Activated T-helper 1 cell treated with anti-CD3 and anti-CD28 coated beads, Interleukin-12 subunit alpha, Interleukin-12 subunit beta, Interleukin-2, Interleukin-4 antibody, amounts not matched to agents 30 ng/mL and 10 ng/mL and 1 ng/mL, durations not matched to agents 14 hours and 24 hours and 36 hours (primary cell): Measurements from ENCODE around the gene AOX1. TPM values are rescaled to one million over a fixed set of nuclear protein-coding genes. Genes with fewer than 3 reads are reported as not detected.
A peak's percentile ranks its signal among the peaks of the same experiment; 100 is the strongest.

ENCODE experiments used
- DNase-seq: peaks from one replicate; pipeline ENCODE4 v3.0.0; 2021; ENCODE audit warnings: low spot score
- H3K27ac Mint-ChIP-seq: one replicate; pipeline ENCODE4 v1.8.0; 2021; ENCODE audit warnings: mild to moderate bottlenecking, mixed read lengths
- H3K27me3 Mint-ChIP-seq: one replicate; pipeline ENCODE4 v1.8.0; 2022; ENCODE audit warnings: mild to moderate bottlenecking, moderate library complexity, mixed read lengths; ENCODE audit not compliant: insufficient read depth
- H3K36me3 Mint-ChIP-seq: one replicate; pipeline ENCODE4 v1.8.0; 2021; ENCODE audit warnings: low read depth, mixed read lengths
- H3K4me1 Mint-ChIP-seq: one replicate; pipeline ENCODE4 v1.8.0; 2021; ENCODE audit warnings: low read depth, mixed read lengths
- H3K4me3 Mint-ChIP-seq: one replicate; pipeline ENCODE4 v1.8.0; 2021; ENCODE audit warnings: mild to moderate bottlenecking, moderate library complexity, mixed read lengths
- H3K9me3 Mint-ChIP-seq: one replicate; pipeline ENCODE4 v1.8.0; 2021; ENCODE audit warnings: mixed read lengths
- intact Hi-C: fragments of 100-400 bp; cut with micrococcal nuclease; formaldehyde crosslinking; loops from one replicate; pipeline ENCODE4 v1.15.1; 2024
- total RNA-seq: library from RNA; stranded (reverse); gene quantifications from 2 replicates; pipeline ENCODE4 v1.2.3, GENCODE V29; 2022

Gene AOX1
- total RNA-seq, 1 donor from 2014 or later = 0.05 TPM

DNA sequence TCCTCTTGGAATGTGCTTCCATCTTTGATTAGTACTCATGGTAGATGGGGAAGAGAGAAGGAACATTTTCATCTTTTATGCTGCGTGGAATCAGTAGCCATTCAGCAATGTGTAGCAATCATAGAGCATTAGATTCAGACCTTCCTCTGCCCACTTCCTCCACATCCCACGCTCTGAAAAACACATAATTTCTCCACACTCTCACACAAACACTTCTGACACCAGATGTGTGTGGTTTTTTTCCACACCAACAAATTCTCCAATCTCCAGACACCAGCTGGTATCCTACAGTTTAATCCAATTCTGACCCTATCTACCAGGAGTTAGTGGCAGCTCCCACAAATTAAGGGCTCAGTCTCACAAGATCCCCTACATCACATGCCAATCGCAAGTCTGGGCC, 103.3 kb downstream of the AOX1 start:
- H3K36me3 Mint-ChIP-seq = no peaks in the 10 kb centered on the region
- DNase-seq = no peak
- peaks cover 10% of the 10 kb centered on the region for H3K4me1 Mint-ChIP-seq
- intact Hi-C loops = no loop called here
- H3K27ac Mint-ChIP-seq = peak overlapping the region; percentile 49
- no peaks in the 10 kb centered on the region for H3K9me3 Mint-ChIP-seq
- peaks cover 3% of the 10 kb centered on the region for H3K27me3 Mint-ChIP-seq
- H3K4me3 Mint-ChIP-seq = no peak overlapping the region

- no peaks in the 10 kb centered on the region for H3K27me3 Mint-ChIP-seq
- peaks cover 5% of the 10 kb centered on the region for H3K4me1 Mint-ChIP-seq
- intact Hi-C loops = no loop called here
- no peak overlapping the region for H3K27ac Mint-ChIP-seq
- H3K4me3 Mint-ChIP-seq = no peak overlapping the region
- DNase-seq = no peak
- no peaks in the 10 kb centered on the region for H3K36me3 Mint-ChIP-seq
- H3K9me3 Mint-ChIP-seq = no peaks in the 10 kb centered on the region
These were observed 108.1 kb downstream of the AOX1 start for GRCh38 chr2:200693836-200694470.

DNA sequence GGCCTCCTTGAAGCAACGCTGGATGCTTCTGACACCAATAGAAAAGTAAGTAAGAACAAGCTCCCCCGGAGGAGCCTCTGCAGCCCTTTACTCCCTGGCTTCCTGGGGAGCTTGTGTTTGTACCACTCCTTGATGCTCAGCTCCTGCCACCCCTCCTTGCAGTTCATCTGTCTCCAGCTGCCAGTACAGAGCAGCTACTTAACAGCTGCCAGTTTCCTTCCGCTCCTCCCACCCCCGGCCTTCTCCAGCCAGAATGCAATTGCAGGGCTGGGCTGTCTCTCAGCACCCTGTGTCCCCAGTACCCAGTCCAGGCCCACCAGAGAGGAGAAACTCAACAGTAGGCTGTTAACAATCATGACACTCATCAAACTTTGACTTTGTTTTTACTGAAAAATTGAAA, 109.4 kb downstream of the AOX1 start:
- intact Hi-C loops = no loop called here
- no peak for DNase-seq
- peaks cover 4% of the 10 kb centered on the region for H3K4me1 Mint-ChIP-seq
- no peaks in the 10 kb centered on the region for H3K27me3 Mint-ChIP-seq
- H3K36me3 Mint-ChIP-seq = no peaks in the 10 kb centered on the region
- no peak overlapping the region for H3K27ac Mint-ChIP-seq
- no peaks in the 10 kb centered on the region for H3K9me3 Mint-ChIP-seq
- H3K4me3 Mint-ChIP-seq = no peak overlapping the region

- H3K27ac Mint-ChIP-seq = no peak overlapping the region
- H3K27me3 Mint-ChIP-seq = no peaks in the 10 kb centered on the region
- H3K36me3 Mint-ChIP-seq = no peaks in the 10 kb centered on the region
- intact Hi-C loops = no loop called here
- peaks cover 4% of the 10 kb centered on the region for H3K4me1 Mint-ChIP-seq
- H3K4me3 Mint-ChIP-seq = no peak overlapping the region
- H3K9me3 Mint-ChIP-seq = no peaks in the 10 kb centered on the region
- no peak for DNase-seq
These were observed 109.8 kb downstream of the AOX1 start for GRCh38 chr2:200695601-200696000.

DNA sequence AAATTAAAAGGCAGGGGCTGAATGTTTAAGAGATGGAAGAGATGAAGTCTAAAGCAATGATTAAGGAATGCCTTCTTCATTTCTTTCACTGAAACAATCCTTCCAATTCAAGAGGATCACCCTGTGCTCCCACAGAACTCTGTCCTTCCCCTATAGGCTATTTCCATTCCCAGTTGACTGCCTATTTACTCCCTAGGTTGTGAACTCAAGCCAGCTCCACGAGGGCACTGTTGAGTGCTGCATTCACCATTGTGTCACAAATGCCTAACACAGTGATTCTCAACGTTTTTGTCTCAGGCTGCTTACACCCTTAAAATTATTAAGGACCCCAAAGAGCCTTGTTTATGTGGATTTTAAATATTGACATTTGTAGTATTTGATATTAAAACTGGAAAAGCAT, 112.4 kb downstream of the AOX1 start:
- Mint-ChIP-seq H3K27ac (no peak overlapping the region), H3K4me1 (peaks cover 17% of the 10 kb centered on the region), H3K36me3 (no peaks in the 10 kb centered on the region), H3K4me3 (no peak overlapping the region), H3K27me3 (no peaks in the 10 kb centered on the region), H3K9me3 (no peaks in the 10 kb centered on the region)
- intact Hi-C loops = no loop called here
- no peak for DNase-seq

DNA sequence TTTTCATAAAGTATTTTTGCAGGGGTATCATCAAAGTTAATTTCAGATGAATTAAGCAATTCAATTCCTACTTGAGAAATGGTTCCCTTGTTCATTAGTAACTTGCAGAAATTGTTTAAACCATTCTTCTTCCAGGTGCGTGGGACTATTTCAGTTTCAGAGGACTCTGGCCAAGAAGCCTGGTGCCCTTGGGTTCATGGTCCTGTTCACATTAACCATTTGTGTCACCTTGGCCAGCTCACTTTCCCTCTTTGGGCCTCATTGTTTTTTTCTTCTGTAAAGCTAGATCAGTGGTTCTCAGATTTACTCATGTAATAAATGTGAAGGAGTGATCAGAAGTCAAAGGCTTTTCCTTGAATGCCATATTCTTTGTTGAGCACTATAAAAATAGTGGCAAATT, 113.5 kb downstream of the AOX1 start:
- Mint-ChIP-seq H3K27me3 (no peaks in the 10 kb centered on the region), H3K27ac (no peak overlapping the region), H3K9me3 (no peaks in the 10 kb centered on the region), H3K4me3 (no peak overlapping the region), H3K4me1 (peaks cover 26% of the 10 kb centered on the region), H3K36me3 (no peaks in the 10 kb centered on the region)
- DNase-seq = no peak
- intact Hi-C loops = no loop called here

DNA sequence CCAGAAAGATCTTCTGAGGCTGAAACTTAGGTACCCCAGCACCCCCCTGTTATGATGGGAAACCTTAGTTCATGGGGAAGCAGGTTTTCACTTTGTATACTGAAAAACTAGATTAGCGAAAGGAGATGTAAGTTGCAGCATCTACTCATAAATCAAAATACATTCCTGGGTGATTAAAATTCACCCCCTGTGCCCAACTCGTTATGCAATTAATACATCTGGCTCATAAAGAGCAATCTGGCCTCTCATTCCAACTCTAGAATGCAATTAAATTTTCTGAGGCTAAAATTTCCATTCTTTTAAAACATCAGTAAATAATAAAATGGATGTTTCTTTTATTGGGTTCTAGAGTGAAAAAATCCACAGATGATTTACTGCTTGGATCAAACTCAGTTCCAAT, 115.0 kb downstream of the AOX1 start:
- intact Hi-C loops = loop anchor here (5.0 kb wide), 1 partner anchor 744 kb away; the partner anchor contains the start of genes MAIP1 and TYW5
- Mint-ChIP-seq H3K4me3 (no peak overlapping the region), H3K9me3 (no peaks in the 10 kb centered on the region), H3K36me3 (no peaks in the 10 kb centered on the region), H3K27ac (no peak overlapping the region), H3K27me3 (no peaks in the 10 kb centered on the region), H3K4me1 (peaks cover 40% of the 10 kb centered on the region)
- no peak for DNase-seq

GRCh38 chr2:200702044-200702443, 116.2 kb downstream of the AOX1 start:
- H3K4me1 Mint-ChIP-seq = peaks cover 44% of the 10 kb centered on the region
- intact Hi-C loops = loop anchor here (2.0 to 5.0 kb wide), 3 partner anchors 113 to 745 kb away; partner anchors contain the start of genes MAIP1 and TYW5
- H3K27ac Mint-ChIP-seq = no peak overlapping the region

DNA sequence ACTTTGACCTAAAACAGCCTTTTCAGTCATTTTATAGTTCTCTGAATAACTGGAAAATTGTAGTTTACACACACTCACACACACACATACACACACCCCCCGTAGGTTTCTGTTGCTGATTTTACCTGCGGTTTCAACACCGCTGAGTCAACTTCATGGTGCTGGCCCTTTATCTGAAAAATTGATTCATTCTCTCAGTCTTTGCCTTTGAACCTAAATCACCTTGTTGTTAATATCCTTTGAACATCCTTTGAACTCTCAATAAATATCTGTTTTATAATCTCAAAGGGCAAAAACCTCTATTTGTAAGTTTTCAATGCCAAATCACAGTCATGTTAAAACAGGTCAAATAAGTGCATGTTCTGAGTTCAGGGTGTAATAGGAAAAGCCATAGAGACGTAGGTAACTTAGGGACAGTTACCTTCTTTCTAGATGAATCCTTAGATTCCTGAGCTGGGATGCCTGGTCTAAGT, 116.9 kb downstream of the AOX1 start:
- Mint-ChIP-seq H3K27me3 (no peaks in the 10 kb centered on the region), H3K27ac (peak overlapping the region; percentile 79), H3K4me3 (no peak overlapping the region), H3K4me1 (peaks cover 44% of the 10 kb centered on the region), H3K9me3 (no peaks in the 10 kb centered on the region), H3K36me3 (no peaks in the 10 kb centered on the region)
- DNase-seq = peak; percentile 31
- intact Hi-C loops = loop anchor here (1.0 to 5.0 kb wide), 11 partner anchors 11 to 745 kb away; partner anchors contain the start of genes KCTD18, MAIP1, NIF3L1 and PPIL3

More at GRCh38 chr2:200702044-200702443, 116.2 kb downstream of the AOX1 start:
- no peak overlapping the region for H3K4me3 Mint-ChIP-seq
- no peaks in the 10 kb centered on the region for H3K9me3 Mint-ChIP-seq
- no peak for DNase-seq
- H3K36me3 Mint-ChIP-seq = no peaks in the 10 kb centered on the region
- H3K27me3 Mint-ChIP-seq = no peaks in the 10 kb centered on the region

- H3K9me3 Mint-ChIP-seq = no peaks in the 10 kb centered on the region
- H3K4me1 Mint-ChIP-seq = peaks cover 48% of the 10 kb centered on the region
- intact Hi-C loops = loop anchor here (1.0 to 5.0 kb wide), 11 partner anchors 10 to 746 kb away; partner anchors contain the start of genes KCTD18, MAIP1, NIF3L1 and PPIL3
- H3K36me3 Mint-ChIP-seq = no peaks in the 10 kb centered on the region
- DNase-seq = peak; percentile 4
- H3K4me3 Mint-ChIP-seq = peak overlapping the region; percentile 35
- H3K27ac Mint-ChIP-seq = peak overlapping the region; percentile 82
- H3K27me3 Mint-ChIP-seq = no peaks in the 10 kb centered on the region
These were observed 117.5 kb downstream of the AOX1 start for GRCh38 chr2:200703127-200703925.

DNA sequence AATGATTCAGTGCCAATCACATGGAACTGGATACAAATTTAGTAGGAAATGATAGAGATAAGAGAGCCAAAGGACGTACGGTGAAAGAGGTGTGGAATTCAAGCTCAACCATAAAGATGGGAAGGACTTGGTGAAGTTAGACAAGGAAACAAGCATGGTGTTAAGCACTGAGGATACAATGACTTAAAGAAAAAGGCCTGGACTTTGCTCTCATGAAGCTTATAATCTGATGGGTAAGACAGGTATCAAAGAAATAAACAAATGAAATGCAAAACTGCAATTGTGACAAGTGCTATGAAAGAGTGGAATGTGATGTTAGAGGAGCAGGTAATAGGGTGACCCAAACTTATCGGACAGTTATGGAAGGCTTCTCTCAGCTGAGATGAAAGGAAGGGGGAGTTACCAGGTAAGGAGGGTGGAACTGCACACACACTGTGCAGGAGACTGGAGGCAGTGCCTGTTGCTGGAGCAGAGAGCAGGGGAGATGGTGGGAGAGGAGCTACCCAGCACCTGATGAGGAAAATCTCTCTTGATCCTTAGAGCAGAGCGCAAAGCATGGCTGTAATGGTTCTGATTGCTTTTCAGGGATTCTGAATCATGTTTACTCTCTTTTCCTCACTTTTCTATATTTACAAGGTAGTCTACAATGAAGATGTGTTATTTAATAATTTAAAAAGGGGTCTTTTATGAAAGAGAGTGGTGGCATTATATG, 118.3 kb downstream of the AOX1 start:
- no peak for DNase-seq
- no peaks in the 10 kb centered on the region for H3K36me3 Mint-ChIP-seq
- H3K27me3 Mint-ChIP-seq = no peaks in the 10 kb centered on the region
- peaks cover 51% of the 10 kb centered on the region for H3K4me1 Mint-ChIP-seq
- no peaks in the 10 kb centered on the region for H3K9me3 Mint-ChIP-seq
- intact Hi-C loops = loop anchor here (1.0 to 5.0 kb wide), 11 partner anchors 9 to 747 kb away; partner anchors contain the start of genes KCTD18, MAIP1, NIF3L1 and PPIL3
- peak overlapping the region; percentile 82 for H3K27ac Mint-ChIP-seq
- H3K4me3 Mint-ChIP-seq = peak overlapping the region; percentile 35

DNA sequence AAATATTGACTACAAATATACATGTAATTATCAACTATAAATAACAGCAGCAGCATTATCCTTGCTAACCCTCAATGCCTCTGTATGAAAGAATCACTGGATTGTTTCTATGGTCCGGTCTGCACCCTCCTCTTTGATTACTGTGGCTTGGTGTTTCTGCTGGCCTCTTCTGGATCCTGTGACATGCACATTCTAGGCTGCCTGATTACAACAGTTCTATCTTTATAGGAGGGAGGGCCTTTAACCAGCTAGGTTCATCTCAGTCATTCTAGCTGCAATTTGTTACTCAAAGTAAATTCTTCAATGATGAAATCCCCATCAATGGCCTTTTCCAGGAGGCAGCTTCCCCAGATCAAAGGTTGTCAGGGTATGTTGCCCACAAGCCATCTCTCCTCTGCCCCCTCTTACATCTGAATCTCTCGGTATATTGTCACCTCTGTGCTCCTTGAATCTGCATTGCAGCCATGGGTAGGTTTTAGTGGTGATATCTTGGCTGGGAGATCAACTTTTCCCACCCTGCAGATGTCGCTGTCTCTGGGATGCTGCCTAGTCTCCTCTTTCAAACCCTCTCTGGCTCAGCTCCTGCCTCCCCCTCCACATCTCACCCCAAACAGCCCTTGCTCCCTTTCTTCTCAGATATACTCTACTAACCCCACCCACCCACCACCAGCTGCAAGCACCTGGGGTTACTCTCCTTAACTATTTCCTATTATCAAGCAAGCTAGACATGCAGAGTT, 119.7 kb downstream of the AOX1 start:
- H3K27me3 Mint-ChIP-seq = no peaks in the 10 kb centered on the region
- no peaks in the 10 kb centered on the region for H3K36me3 Mint-ChIP-seq
- H3K4me3 Mint-ChIP-seq = no peak overlapping the region
- no peaks in the 10 kb centered on the region for H3K9me3 Mint-ChIP-seq
- H3K4me1 Mint-ChIP-seq = peaks cover 50% of the 10 kb centered on the region
- intact Hi-C loops = no loop called here
- DNase-seq = no peak
- H3K27ac Mint-ChIP-seq = peak overlapping the region; percentile 56
